Dedifferentiated amniotic fluid mesenchymal stem cell (primary cell): Measurements from ENCODE around the gene KDM5A.
"Not testable (repeated sequence)": the region's sequence is repeated elsewhere in the genome, so short reads cannot be mapped to it uniquely, and the experiment has no call there.

Experiments used
- DNase-seq: peaks from one replicate; pipeline ENCODE4 v3.0.0-alpha.2; 2016; ENCODE audit errors: extremely low spot score

KDM5A gene

GRCh38 chr12:238736-239398, 150.3 kb downstream of the KDM5A start:
- DNase-seq: no peak

- no peak for DNase-seq
These were observed 151.0 kb downstream of the KDM5A start for GRCh38 chr12:238116-238515.

GRCh38 chr12:237026-237815, 151.9 kb downstream of the KDM5A start:
- DNase-seq: no peak

GRCh38 chr12:236445-236844, 152.7 kb downstream of the KDM5A start:
- no peak for DNase-seq

- DNase-seq: not testable (repeated sequence)
These were observed 153.2 kb downstream of the KDM5A start for GRCh38 chr12:235967-236366.

- no peak for DNase-seq
These were observed 154.2 kb downstream of the KDM5A start for GRCh38 chr12:234891-235415.

- DNase-seq: no peak
These were observed 155.1 kb downstream of the KDM5A start for GRCh38 chr12:234019-234418.

- no peak for DNase-seq
These were observed 155.5 kb downstream of the KDM5A start for GRCh38 chr12:233615-233968.

- no peak for DNase-seq
These were observed 156.1 kb downstream of the KDM5A start for GRCh38 chr12:232731-233614.

GRCh38 chr12:230925-231671, 158.0 kb downstream of the KDM5A start:
- DNase-seq: no peak
